Measurements from ENCODE around the gene GASK1B.

GRCh38 chr4:158169931-158170690 is 2.7 kb downstream of the GASK1B start:
- TF ChIP-seq, protein P1, sequence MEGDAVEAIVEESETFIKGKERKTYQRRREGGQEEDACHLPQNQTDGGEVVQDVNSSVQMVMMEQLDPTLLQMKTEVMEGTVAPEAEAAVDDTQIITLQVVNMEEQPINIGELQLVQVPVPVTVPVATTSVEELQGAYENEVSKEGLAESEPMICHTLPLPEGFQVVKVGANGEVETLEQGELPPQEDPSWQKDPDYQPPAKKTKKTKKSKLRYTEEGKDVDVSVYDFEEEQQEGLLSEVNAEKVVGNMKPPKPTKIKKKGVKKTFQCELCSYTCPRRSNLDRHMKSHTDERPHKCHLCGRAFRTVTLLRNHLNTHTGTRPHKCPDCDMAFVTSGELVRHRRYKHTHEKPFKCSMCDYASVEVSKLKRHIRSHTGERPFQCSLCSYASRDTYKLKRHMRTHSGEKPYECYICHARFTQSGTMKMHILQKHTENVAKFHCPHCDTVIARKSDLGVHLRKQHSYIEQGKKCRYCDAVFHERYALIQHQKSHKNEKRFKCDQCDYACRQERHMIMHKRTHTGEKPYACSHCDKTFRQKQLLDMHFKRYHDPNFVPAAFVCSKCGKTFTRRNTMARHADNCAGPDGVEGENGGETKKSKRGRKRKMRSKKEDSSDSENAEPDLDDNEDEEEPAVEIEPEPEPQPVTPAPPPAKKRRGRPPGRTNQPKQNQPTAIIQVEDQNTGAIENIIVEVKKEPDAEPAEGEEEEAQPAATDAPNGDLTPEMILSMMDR (conservative IDR thresholded peaks at IDR 0.05; ENCODE audit: low read length): no peak
- TF ChIP-seq EZH2phosphoT487 (IDR thresholded peaks at IDR 0.05; ENCODE audit: borderline replicate concordance, low read depth, low read length): no peak
